A549 (cell line): ENCODE results near the gene TIGD2.

Source experiments
- FOSL2 ChIP-seq, 2 experiments: fragments of 450-650 bp in 1 of 2; fragments of >200 bp in 1 of 2; sonication (Bioruptor Twin) in 1 of 2; formaldehyde crosslinking; IDR thresholded peaks; 2 replicates each; pipeline versions ENCODE4 v1.5.0 to v1.6.1; 2016 to 2020; ENCODE audit warnings: mild to moderate bottlenecking in 1 of 2, moderate library complexity in 1 of 2
- MYC ChIP-seq: IDR thresholded peaks from 2 replicates; pipeline ENCODE4 v1.6.1; 2012; ENCODE audit warnings: mild to moderate bottlenecking, inconsistent platforms, low read length, improper control_type of control experiment, borderline replicate concordance
- POLR2A ChIP-seq: IDR thresholded peaks from 2 replicates; pipeline ENCODE4 v1.6.1; 2012; ENCODE audit warnings: mild to moderate bottlenecking, low read length

- no peak for TF ChIP-seq MYC
- no peak for TF ChIP-seq POLR2A
- TF ChIP-seq FOSL2 (IDR thresholded peaks at IDR 0.05): no peak
- no peak for TF ChIP-seq FOSL2 (CRISPR knock-in tag; IDR thresholded peaks at IDR 0.05)
Observed at GRCh38 chr4:89162496-89162895, 51.2 kb downstream of the TIGD2 start.
